GM21447 (cell line): ENCODE data around the gene RAE1.
A peak's percentile ranks its signal among the peaks of the same experiment; 100 is the strongest.

Experiments used
- ATAC-seq: cut with Tn5 transposase; IDR thresholded peaks from one replicate; pipeline ENCODE4 v1.9.1; 2021; ENCODE audit not compliant: unreplicated experiment

The RAE1 gene, protein sequence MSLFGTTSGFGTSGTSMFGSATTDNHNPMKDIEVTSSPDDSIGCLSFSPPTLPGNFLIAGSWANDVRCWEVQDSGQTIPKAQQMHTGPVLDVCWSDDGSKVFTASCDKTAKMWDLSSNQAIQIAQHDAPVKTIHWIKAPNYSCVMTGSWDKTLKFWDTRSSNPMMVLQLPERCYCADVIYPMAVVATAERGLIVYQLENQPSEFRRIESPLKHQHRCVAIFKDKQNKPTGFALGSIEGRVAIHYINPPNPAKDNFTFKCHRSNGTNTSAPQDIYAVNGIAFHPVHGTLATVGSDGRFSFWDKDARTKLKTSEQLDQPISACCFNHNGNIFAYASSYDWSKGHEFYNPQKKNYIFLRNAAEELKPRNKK

GRCh38 chr20:57351042-57351783 lies at the start of gene RAE1:
Gene RAE1, plus strand, starts transcription at chr20:57351255. Its CDS starts 2,784 bp downstream, at chr20:57354039.
- ATAC-seq = peak; percentile 87

DNA sequence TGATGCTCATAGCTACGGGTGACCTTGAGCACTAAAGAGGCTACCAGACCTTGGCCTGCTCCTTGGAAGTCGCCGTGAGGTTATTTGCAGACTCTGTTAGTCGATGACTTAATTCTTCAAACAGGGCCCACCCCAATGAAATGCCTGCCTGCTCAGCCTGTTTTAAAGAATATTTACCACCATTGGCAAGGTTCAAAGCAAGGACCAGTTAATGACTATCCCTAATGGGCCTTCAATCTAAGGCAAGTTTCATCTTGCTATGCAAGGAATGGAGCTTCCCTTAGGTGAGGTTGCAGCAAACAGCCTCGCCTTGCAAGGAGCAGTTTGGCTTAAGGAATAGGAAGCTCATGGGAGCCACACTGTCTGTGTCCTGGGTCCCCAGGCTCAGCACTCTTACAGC lies 44.3 kb upstream of the RAE1 start:
- ATAC-seq = no peak

GRCh38 chr20:57308451-57309271 lies 42.4 kb upstream of the RAE1 start:
- no peak for ATAC-seq

DNA sequence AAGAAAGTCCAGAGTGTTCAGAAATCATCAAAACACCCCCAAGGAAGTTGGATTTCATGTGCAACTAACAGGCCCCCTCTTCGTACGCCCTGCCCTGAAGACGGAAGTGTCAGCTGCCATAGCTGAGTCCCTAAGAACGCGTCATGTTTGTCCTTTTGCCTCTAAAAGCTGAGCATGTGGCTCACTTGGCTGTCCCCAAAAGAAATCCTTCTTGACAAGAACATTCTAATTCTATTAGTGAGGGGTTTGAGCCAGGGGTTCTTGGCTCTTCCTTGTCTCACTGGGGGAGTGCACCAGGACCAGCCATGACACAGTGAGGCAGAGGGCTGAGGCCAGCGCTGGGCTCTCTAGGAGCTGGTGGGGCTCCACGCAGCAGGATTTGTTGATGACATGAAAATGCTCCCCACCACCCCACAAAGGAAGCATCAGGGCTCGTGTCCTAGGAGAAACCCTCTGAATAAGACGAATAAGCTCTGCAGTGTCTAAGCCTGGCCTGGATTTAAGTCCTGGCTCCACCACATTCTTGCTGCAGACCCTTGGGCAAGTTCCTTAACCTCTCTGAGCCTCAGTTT lies 41.4 kb upstream of the RAE1 start:
- ATAC-seq = no peak

DNA sequence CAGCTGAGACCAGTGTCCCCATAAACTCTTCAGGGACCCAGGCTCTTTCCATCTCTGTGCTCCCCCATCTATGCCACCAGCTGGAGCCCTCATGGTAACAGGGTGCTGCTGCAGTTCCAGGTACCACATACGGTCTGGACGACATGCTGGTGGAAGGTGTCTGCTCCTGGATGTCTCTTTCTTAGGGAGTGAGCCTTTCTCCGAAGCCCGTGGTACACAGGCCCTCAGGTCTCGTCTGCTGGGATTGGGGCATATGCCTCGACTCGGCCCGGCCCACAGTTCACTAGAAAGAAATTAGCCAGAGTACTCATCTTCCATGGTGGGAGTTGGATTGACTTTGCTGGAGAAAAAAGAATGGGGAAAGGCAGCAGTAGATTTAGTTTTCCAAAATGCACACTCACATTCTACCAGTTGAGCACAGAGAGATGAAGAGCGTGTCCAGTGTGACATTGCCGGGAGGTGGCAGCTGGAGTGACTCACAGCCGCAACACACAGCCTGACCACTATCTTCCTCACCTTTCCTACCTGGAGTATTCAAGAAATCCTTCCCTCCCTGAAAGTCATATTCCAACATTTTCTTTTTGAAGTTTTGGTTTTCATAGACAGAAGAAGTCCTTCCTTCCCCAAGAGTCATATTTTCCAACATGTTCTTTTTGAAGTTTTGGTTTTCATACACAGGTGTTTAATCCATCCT lies 40.1 kb upstream of the RAE1 start:
- ATAC-seq = no peak

DNA sequence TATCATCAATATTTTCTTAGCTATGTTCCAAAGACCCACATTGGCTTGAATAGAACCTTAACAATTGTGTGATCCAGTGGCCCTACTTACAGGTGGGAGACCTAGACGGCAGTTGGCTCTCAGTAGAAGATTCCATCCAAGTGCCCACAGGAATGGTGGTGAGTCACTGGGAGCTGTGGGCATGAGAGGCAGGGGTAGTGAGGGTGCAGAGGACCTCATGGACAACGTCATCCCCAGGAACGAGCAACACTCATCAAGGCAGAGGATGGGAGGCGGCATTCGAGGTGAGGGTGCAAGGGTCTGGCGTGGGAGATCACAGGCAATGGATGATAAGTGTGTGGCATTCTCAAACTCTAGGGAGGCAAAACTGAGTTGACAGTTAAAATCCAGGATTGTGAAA lies 38.9 kb upstream of the RAE1 start:
- no peak for ATAC-seq

DNA sequence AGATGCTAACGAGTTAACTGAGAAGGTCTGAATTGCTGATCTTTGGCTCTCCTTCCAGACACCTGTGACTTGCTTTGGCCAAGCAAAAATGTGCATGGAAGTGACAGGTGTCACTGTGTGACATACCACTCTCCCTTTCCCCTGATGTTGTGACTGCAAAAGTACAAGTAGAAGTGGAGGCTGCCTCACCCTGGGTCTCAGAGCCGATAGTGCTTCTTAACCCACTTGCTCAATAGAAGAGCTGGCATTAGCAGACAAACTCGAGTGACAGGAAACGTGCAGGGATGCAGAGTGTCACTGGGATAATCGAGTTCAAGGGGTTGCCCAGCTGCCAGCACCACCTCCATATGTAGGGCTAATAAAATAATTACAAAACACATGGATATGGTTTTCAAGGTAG lies 37.8 kb upstream of the RAE1 start:
- no peak for ATAC-seq

DNA sequence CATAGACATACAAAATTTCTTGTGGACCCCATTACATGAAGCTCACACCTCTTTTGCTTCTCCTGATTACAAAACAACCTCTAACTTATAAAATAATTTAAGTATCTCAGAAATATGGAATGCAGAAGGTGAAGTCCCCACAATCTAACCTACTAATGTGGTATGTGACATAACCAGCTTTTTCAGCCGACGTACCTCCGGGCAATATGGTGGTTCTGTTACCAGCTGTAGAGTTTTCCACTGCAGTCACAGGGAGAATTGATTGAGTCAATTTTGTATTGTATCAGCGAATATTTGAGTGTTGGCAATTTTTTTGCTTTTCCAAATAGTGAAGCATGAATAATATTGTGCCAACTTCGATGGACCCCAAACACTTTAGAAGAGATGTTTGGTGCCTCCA lies 37.1 kb upstream of the RAE1 start:
- no peak for ATAC-seq

DNA sequence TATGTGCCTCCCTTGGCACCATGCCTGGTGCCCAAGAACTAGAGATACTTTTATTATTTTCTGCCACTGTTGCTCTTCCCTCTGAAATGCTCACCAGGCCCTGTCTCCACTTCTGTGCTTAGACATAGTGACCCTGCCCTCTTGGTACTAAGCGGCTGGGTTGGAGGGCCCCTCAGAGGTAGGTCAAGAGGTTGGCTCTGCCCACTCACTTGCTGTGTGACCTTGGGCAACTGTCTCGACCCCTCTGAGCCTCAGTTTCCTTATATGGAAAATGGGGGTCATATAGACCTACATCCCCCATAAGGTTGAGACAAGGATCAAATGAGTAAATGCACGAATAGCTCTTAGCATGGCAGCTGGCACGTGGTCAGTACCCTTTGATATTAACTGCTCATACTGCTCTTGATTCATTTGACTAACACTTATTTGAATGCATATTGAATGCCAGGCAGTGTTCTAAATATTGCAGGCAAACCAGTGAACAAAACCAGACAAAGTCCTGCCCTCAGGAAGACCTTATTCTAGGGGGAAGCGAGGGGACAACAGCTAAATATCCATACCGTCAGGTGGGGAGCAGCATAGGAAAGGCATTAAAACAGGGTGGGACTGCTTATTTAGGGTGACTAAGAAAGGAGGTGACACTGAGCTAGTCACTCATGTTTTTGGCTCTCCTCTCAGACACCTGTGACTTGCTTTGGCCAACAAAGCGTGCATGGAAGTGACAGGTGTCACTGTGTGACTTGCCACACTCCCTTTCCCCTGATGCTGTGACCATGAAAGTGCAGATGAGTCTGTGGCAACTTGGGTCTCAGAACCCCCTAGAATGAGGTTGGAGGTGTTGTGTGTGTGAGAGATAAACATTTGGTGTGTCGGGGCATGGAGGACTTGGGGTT lies 35.7 kb upstream of the RAE1 start:
- ATAC-seq = no peak

DNA sequence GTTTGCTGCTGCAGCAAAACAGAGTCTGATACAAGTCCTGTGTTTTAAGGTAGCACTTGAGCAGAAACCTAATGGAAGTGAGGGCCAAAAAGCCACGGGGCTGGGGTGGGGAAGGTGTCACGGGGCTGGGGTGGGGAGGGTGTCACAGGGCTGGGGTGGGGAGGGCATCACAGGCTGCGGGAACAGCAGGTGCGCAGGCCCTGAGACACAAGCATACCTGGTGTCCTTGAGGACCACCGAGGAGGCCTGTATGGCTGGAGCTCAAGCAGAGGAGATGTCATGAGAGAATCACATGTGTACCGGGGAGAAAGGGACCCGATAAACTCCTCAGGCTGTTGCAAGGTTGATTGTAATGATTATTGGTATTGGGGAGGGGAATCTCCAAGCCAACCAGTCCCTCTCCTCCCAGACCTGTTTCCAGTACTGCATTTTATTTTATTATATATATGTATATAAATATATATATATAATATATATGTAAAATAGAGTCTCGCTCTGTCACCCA lies 35.0 kb upstream of the RAE1 start:
- no peak for ATAC-seq

DNA sequence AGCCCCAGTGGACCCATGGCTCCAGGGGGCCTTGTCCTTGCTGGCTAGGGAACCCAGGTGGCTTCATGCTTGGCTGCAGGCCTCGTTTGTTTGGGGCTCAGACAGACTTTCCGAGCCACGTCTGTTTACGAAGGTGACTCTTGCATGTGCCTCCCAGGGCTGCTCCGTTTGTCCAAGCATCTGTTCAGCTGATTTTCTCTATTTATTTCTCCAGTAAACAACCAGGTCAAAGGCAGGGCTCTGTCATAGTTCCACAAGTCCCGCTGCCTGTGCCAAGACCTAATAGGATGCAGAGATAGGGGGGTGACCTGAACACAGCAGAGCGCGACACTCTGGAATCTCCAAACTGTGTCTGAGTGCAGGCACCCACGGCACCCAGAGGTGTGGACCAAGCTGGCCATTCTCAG lies 34.3 kb upstream of the RAE1 start:
- ATAC-seq = no peak

- ATAC-seq = no peak
Measured at GRCh38 chr20:57317316-57317788, 33.7 kb upstream of the RAE1 start.

- ATAC-seq = no peak
Measured at GRCh38 chr20:57317789-57318371, 33.2 kb upstream of the RAE1 start.

DNA sequence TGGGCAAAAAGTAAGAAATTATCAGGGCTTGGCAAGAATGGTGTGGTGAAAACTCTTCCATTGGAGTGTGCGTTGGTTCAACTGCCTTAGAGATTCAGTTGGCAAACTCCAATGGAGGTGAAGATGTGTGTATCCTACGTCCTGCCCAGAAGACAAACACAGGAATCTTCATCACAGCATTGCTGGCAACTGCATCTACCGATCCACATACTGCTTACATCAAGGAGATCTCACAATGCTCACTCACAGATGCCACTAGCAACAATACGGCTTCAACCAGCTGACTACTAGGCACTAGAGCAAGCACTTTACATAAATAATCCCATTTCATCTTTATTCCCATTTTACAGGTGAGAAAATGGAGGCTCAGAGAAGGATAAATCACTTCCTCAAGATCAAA lies 31.5 kb upstream of the RAE1 start:
- ATAC-seq = no peak

DNA sequence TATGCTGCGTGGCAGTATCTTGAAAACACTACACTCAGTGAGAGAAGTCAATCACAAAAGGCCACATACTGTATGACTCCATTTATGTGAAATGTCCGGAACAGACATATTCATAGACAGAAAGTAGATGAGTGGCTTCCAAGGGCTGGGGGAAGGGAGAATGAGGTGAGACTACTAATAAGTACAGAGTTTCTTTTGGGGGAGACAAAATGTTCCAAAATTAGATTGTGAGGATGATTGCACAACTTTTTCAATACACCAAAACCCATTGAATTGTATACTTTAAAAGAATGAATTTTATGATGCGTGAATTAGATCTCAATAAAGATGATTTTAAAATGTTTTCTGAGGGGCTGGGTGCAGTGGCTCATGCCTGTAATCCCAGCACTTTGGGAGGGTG lies 30.7 kb upstream of the RAE1 start:
- ATAC-seq = no peak

DNA sequence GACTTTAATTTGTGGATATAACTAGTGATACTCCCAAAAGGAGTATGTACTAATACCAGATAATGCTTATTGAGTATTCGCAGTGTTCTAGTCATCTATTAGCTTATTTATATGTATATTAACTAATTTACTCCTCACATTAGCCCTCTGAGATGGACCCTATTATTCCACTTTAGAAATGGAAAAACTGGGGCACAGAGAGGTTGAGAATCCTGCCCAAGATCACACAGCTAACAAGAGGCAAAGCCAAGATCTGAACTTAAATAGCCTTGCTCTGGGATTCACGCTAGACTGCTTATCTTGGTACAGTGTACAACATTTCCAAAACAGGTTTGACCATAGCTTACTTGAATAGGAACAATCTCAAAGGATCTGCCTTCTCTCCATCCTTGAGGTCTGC lies 29.9 kb upstream of the RAE1 start:
- no peak for ATAC-seq

- no peak for ATAC-seq
Measured at GRCh38 chr20:57322476-57322875, 28.6 kb upstream of the RAE1 start.

GRCh38 chr20:57323034-57323433 lies 28.0 kb upstream of the RAE1 start:
- ATAC-seq = no peak
